BJ (cell line): ENCODE results near the gene SPRED3. TPM values are rescaled to one million over a fixed set of nuclear protein-coding genes. Genes with fewer than 3 reads are reported as not detected.

Experiments
- CTCF ChIA-PET: fragments of 350-600 bp; formaldehyde crosslinking; extraction: SDS; loops from one replicate; lab custom pipeline; 2021; ENCODE audit warnings: antibody characterized with exemption, inconsistent platforms; lab: Yijun Ruan, JAX
- POLR2A ChIA-PET: fragments of 300-600 bp; sonication (Branson Sonifier 250); formaldehyde crosslinking; extraction: SDS; loops from one replicate; lab custom pipeline; 2021; ENCODE audit warnings: antibody characterized with exemption; lab: Charles Lee
- DNase-seq: peaks from one replicate; pipeline ENCODE4 v3.0.0-alpha.2; 2011; ENCODE audit warnings: low read depth
- H3K27me3 ChIP-seq: 2 replicates; pipeline ENCODE4 v1.6.0; 2011; ENCODE audit warnings: low read length; ENCODE audit not compliant: control insufficient read depth, insufficient read depth
- H3K36me3 ChIP-seq: 2 replicates; pipeline ENCODE4 v1.5.1; 2011; ENCODE audit warnings: low read length; ENCODE audit not compliant: control insufficient read depth, insufficient read depth
- H3K4me3 ChIP-seq: 2 replicates; pipeline ENCODE4 v1.5.1; 2011; ENCODE audit warnings: low read depth, mild to moderate bottlenecking, control low read depth, low read length
- polyA plus RNA-seq: library from polyadenylated mRNA; depleted of rRNA; stranded (reverse); fragments of >200 nt; gene quantifications from 2 replicates; pipeline ENCODE4 v1.2.3, GENCODE V29; 2011
- TF ChIP-seq, protein P1 (sequence below): IDR thresholded peaks from 2 replicates; pipeline ENCODE4 v1.5.1; 2011; ENCODE audit warnings: low read depth, mild to moderate bottlenecking, control low read depth, inconsistent platforms, low read length, moderate library complexity; ENCODE audit not compliant: insufficient read depth

The SPRED3 gene
- polyA plus RNA-seq, 1 experiment = 5.9 TPM

DNA sequence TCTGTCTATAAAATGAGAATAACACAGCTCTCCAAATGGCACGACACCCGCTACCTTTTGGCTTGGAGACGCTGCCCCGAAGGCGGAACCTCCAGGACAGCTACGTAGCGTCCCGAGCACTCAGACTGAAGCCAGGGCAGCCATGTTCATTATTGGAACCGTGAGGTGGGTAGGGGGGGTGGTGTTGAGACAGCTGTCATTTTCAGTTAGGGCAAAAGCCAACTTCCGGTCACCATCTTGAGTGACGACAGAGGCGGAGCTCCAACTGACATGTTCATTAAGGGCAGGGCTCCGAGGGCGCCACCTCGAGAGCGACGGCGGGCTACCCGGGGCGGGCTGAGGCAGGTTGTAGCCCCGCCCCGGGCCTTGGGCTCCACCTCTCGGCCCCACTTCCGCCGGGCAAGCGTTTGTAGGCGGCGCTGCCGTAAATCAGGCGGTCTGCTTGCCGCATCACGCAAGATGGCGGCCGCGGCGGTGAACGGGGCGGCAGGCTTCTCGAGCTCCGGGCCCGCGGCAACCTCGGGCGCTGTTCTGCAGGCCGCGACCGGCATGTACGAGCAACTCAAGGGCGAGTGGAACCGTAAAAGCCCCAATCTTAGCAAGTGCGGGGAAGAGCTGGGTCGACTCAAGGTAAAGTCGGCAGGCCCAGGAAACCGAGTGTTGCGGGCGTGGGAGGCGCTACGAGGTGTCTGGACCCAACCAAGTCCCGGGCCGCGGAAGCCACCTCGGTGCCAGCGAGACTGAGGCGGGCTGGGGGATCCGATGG, 14.0 kb upstream of the SPRED3 start, which contains the start of gene PSMD8:
Gene PSMD8 (plus strand): TSS at position 240 of the 766 bp plus-strand sequence. CDS start 31 bp downstream, at position 271.
- TF ChIP-seq, protein P1, sequence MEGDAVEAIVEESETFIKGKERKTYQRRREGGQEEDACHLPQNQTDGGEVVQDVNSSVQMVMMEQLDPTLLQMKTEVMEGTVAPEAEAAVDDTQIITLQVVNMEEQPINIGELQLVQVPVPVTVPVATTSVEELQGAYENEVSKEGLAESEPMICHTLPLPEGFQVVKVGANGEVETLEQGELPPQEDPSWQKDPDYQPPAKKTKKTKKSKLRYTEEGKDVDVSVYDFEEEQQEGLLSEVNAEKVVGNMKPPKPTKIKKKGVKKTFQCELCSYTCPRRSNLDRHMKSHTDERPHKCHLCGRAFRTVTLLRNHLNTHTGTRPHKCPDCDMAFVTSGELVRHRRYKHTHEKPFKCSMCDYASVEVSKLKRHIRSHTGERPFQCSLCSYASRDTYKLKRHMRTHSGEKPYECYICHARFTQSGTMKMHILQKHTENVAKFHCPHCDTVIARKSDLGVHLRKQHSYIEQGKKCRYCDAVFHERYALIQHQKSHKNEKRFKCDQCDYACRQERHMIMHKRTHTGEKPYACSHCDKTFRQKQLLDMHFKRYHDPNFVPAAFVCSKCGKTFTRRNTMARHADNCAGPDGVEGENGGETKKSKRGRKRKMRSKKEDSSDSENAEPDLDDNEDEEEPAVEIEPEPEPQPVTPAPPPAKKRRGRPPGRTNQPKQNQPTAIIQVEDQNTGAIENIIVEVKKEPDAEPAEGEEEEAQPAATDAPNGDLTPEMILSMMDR = peak; percentile 37
- CTCF ChIA-PET = interaction anchor here (0.9 to 1.7 kb wide), 11 partner anchors 13 to 556 kb away, joined by 3 to 9 read pairs (median 4); partner anchors contain the start of genes CATSPERG, FAM98C, GGN and MRPS12
- POLR2A ChIA-PET = interaction anchor here (0.6 to 1.0 kb wide), 5 partner anchors 11 to 128 kb away, joined by 3 to 8 read pairs (median 3); partner anchors contain the start of gene GGN
- Histone ChIP-seq H3K4me3 (peak within 1 kb of the TSS; percentile 75), H3K27me3 (0 out of 2 replicates have a peak, but pooled peaks cover 1% of the 10 kb centered on the region), H3K36me3 (peaks cover 13% of the 10 kb centered on the region)
- peak; percentile 93 for DNase-seq

DNA sequence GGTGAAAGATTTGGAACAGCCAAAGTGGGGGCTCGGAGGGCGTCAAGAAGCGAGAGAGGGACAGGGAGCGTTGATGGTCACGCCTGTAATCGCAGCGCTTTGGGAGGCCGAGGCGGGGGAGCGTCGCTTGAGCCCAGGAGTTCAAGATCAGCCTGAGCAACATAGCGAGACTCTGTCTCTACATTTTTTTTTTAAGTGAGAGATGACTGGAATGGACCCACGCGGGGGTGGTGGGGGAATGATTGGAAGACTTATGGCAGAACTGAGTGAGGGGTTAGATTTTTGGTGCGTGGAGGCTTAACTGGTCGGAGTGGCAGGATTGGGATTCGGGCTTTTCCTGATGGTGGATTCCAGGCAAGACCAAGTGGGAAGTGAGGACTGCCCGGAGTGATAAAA, 13.4 kb upstream of the SPRED3 start:
- Histone ChIP-seq H3K36me3 (peaks cover 13% of the 10 kb centered on the region), H3K27me3 (no peaks in the 10 kb centered on the region), H3K4me3 (peak overlapping the region; percentile 75)
- ChIA-PET CTCF (interaction anchor here (1.2 to 2.1 kb wide), 6 partner anchors 9 to 40 kb away, joined by 3 to 12 read pairs (median 5); partner anchors contain the start of genes CATSPERG, FAM98C, GGN and SPRED3), POLR2A (interaction anchor here (0.6 kb wide), 1 partner anchor 11 kb away, joined by 3 read pairs; no protein-coding TSS in a partner anchor)
- TF ChIP-seq, protein P1 = no peak
- no peak for DNase-seq

DNA sequence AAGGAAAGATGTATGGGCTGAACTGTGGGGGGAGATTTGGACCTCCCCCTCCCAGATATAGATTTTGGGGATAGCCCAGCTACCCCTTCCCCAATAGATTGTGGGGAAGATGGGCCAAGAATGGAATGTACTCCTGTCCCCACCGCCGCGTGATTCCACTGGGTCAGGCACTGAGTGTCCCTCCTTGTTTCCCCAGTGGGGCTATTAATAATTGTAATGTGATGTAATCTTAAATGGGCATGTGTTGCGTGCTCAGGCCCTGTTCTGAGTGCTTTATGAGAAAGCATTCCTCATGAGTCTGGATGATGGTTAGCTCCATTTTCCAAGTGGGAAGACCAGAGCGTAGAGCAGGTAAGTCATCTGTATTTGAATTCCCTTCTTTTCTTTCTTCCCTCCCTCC, 12.7 kb upstream of the SPRED3 start:
- TF ChIP-seq, protein P1 = no peak
- Histone ChIP-seq H3K36me3 (peaks cover 15% of the 10 kb centered on the region), H3K27me3 (no peaks in the 10 kb centered on the region), H3K4me3 (peak overlapping the region; percentile 75)
- ChIA-PET POLR2A (interaction anchor here (0.5 to 1.4 kb wide), 3 partner anchors 11 to 454 kb away, joined by 3 to 18 read pairs (median 4); partner anchors contain the start of gene GGN), CTCF (interaction anchor here (0.7 to 2.1 kb wide), 4 partner anchors 9 to 40 kb away, joined by 3 to 12 read pairs (median 7); partner anchors contain the start of genes FAM98C, GGN and SPRED3)
- DNase-seq = no peak

DNA sequence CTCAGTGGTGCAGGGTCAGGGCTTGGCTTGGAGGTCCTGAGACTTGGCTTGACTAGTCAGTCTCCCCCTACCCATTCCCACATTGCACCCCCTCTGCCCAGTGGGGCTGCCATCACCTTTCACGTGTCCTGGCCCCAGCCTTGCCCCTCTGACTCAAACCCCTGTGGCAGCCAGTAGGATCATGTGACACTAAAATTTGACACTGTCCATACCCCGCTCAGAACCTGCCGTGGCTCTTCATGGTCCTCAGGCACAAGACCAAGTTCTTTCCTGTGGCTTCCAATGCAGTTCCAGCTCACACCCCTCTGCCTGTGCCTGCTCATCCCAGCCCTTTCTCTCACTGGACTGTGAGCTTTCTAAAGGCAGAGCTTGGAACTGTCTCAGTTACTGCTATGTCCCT, 11.9 kb upstream of the SPRED3 start:
- POLR2A ChIA-PET = interaction anchor here (0.5 to 1.4 kb wide), 2 partner anchors 10 to 11 kb away, joined by 3 to 18 read pairs; partner anchors contain the start of gene GGN
- no peak for DNase-seq
- peaks cover 24% of the 10 kb centered on the region for H3K36me3 ChIP-seq
- TF ChIP-seq, protein P1 = no peak
- H3K4me3 ChIP-seq = no peak overlapping the region
- CTCF ChIA-PET = interaction anchor here (2.0 to 2.1 kb wide), 2 partner anchors 8 to 11 kb away, joined by 8 to 12 read pairs; partner anchors contain the start of genes GGN and SPRED3
- no peaks in the 10 kb centered on the region for H3K27me3 ChIP-seq

DNA sequence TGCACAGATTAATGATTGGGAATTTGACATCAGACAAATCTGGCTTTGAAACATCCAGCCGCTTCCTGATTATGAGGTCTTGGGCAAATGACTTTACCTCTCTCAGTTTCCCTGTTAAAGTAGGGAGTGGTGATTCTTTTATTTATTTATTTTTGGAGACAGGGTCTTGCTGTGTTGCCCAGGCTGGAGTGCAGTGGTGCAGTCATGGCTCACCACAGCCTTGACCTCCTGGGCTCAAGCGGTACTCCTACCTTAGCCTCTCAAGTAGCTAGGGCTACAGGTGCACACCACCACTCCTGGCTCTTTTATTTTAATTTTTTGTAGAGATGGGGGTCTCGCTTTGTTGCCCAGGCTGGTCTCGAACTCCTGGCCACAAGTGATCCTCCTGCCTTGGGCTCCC, 11.4 kb upstream of the SPRED3 start:
- Histone ChIP-seq H3K4me3 (no peak overlapping the region), H3K27me3 (no peaks in the 10 kb centered on the region), H3K36me3 (peaks cover 29% of the 10 kb centered on the region)
- CTCF ChIA-PET = interaction anchor here (2.0 to 2.1 kb wide), 2 partner anchors 8 to 11 kb away, joined by 8 to 12 read pairs; partner anchors contain the start of genes GGN and SPRED3
- DNase-seq = no peak
- POLR2A ChIA-PET = no interaction called here
- TF ChIP-seq, protein P1 = no peak
